ENCODE results near the gene PLEKHG3. TPM values are rescaled to one million over a fixed set of nuclear protein-coding genes. Genes with fewer than 3 reads are reported as not detected.

Gene PLEKHG3
- total and polyA plus RNA-seq, 10 of the 15 experiments (the other 5 are each of a cell fraction or from before 2014, with no cell fraction given), result 0.03 to 0.73 (median 0.07) TPM; not detected in 5

GRCh38 chr14:64765740-64766302 is 61.6 kb downstream of the PLEKHG3 start:
- no peak for TF ChIP-seq CBFB (IDR thresholded peaks at IDR 0.05; ENCODE audit: low read depth)
- TF ChIP-seq E2F8 (IDR thresholded peaks at IDR 0.05; ENCODE audit: low read depth, partially characterized antibody), result no peak
- POLR2A ChIA-PET, result no interaction called here

More at GRCh38 chr14:64765740-64766302, 61.6 kb downstream of the PLEKHG3 start:
- Histone ChIP-seq H3K79me2 (ENCODE audit: control insufficient read depth, insufficient read depth, low read length) (no peaks in the 10 kb centered on the region), H3K4me2 (ENCODE audit: control insufficient read depth, insufficient read depth) (no peak overlapping the region), H2AFZ (ENCODE audit: control insufficient read depth, low read depth, low read length) (no peak overlapping the region), H4K20me1 (ENCODE audit: control insufficient read depth, insufficient read depth) (no peaks in the 10 kb centered on the region), H3K9ac (ENCODE audit: control insufficient read depth, insufficient read depth, low read length) (no peak overlapping the region), H3K36me3 (ENCODE audit: control insufficient read depth in 2 of 2, insufficient read depth in 2 of 2, low read length in 1 of 2) (no peaks in the 10 kb centered on the region), H3K4me3 (no peak overlapping the region), H3K27me3 (replicated peaks in 1 of 2; ENCODE audit: control insufficient read depth in 2 of 2, insufficient read depth in 2 of 2, low read length in 1 of 2) (no peaks in the 10 kb centered on the region; a peak in 2 of 4 replicates), H3K27ac (ENCODE audit: control insufficient read depth, insufficient read depth) (no peak overlapping the region), H3K4me1 (ENCODE audit: control insufficient read depth, insufficient read depth, low read length) (no peaks in the 10 kb centered on the region), H3K9me3 (replicated peaks; ENCODE audit: control insufficient read depth, insufficient read depth, low read length) (no peaks in the 10 kb centered on the region)
- FAIRE-seq (no peak), DNase-seq (ENCODE audit: low read depth, low spot score) (no peak), ATAC-seq (no peak)
- 57% methylated on average over 4 of the region's 4 CpGs for WGBS (ENCODE audit: insufficient coverage, insufficient replicate concordance, low lambda C conversion rate, missing lambda C conversion rate)
- no TSS peak for BruUV-seq (replicated peaks)
- SMC1A ChIA-PET (ENCODE audit: uncharacterized antibody, unreplicated experiment), result interaction anchor here (1.0 to 2.7 kb wide), 5 partner anchors 10 to 222 kb away, joined by 3 to 17 read pairs (median 3); no protein-coding TSS in a partner anchor
- intact Hi-C loops (cut with micrococcal nuclease; ENCODE audit: unreplicated experiment) (loop anchor here (10.0 kb wide), 1 partner anchor 421 kb away; no protein-coding TSS in a partner anchor), in situ Hi-C loops (cut with MboI) (loop anchor here (10.0 kb wide), 1 partner anchor 421 kb away; no protein-coding TSS in a partner anchor)
- CTCF ChIA-PET, result interaction anchor here (0.9 to 7.2 kb wide), 8 partner anchors 10 to 129 kb away, joined by 3 to 69 read pairs (median 4); no protein-coding TSS in a partner anchor
- RAD21 ChIA-PET (ENCODE audit: unreplicated experiment), result interaction anchor here (0.8 to 1.5 kb wide), 3 partner anchors 8 to 126 kb away, joined by 3 to 8 read pairs (median 5); no protein-coding TSS in a partner anchor
